Daoy (cell line): Measurements from ENCODE around the gene ECHS1. TPM values are rescaled to one million over a fixed set of nuclear protein-coding genes. Genes with fewer than 3 reads are reported as not detected.
"Not testable (repeated sequence)": the region's sequence is repeated elsewhere in the genome, so short reads cannot be mapped to it uniquely, and the experiment has no call there.

Source experiments
- DNase-seq: peaks from one replicate; pipeline ENCODE4 v3.0.0-alpha.2; 2015; ENCODE audit warnings: low read depth
- total RNA-seq: library from RNA; depleted of rRNA; stranded (reverse); fragments of >200 nt; shearing (Covaris generic); gene quantifications from 2 replicates; pipeline ENCODE4 v1.2.3, GENCODE V29; 2014

Gene ECHS1
- total RNA-seq, 1 experiment from 2014 or later: 79.0 TPM

GRCh38 chr10:133378251-133379096, 5.3 kb upstream of the ECHS1 start:
- DNase-seq: peak; percentile 37

DNA sequence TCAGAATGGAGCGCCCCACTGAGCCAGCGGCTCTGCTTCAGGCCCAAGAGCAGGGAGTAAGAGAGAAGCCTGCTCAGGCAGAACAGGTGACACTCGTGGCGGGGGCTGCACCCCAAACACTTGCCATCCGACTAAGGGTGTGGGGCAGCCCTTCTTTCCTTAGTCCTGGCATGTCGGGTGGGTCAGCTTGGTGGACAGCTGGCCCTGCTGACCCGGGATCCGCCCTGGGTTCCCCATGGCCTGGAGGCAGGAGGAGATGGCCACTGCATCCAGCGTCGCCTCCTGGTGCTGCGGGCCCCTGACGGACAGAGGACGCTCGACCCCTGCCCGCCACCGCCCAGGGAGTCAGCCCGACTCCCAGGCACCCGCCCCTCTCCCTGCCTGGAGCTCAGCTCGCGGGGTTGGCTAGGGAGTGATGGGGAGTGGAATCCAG, 4.7 kb upstream of the ECHS1 start:
- DNase-seq: no peak

- DNase-seq: no peak
These were observed 4.1 kb upstream of the ECHS1 start for GRCh38 chr10:133377025-133377817.

GRCh38 chr10:133376183-133376582, 3.0 kb upstream of the ECHS1 start:
- DNase-seq: not testable (repeated sequence)

DNA sequence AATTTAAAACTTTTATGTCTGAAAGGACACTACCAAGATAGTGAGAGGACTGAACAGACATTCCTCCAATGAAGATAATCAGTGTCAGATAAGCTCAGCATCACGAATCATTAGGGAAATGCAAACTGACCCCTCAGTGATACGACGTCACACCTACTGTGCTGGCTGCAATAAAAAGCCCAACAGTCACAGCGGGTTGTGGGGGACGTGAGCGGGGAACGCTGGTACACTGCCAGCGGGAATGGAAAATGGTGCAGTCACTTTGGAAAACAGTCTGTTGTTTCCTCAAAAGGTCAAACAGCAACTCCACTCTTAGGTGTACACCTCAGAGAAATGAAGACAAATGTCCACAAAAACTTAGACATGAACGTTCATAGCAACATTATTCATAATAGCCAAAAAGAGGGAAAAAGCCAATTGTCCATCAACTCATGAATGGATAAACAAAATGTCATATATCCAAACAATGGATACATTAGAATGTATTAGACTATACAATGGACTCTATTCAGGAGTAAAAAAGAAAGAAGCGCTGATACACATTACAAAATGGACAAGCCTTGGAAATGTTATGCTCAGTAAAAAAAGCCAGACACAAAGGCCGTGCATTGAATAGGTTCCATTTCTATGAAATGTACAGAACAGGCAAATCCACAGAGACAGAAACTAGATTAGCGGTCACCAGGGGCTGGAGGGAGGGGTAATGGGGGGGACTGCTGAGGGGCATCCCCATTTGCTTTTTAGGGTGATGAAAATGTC, 2.4 kb upstream of the ECHS1 start:
- no peak for DNase-seq

DNA sequence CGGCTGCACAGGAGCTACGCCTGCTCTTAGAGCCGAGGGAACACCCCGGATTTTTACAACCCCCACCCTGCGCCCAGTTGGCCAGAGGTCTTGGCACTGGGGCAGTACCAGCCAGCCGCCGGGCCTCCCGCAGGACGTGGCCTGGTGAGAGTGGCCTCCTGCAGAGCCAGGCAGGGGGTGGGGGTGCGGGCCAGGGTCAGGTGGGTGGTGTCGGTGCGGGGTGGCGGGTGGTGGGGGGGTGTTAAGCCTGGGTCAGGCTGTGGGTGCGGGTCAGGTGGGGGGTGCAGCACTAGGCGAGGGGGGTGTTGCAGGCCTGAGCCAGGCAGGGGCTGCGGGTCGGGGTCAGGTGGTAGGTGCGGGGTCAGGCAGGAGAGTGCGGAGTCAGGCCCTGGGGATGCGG, 647 bp downstream of the ECHS1 start:
- no peak for DNase-seq

GRCh38 chr10:133370030-133370786, 2.9 kb downstream of the ECHS1 start:
- no peak for DNase-seq

- DNase-seq: no peak
These were observed 5.0 kb downstream of the ECHS1 start for GRCh38 chr10:133368153-133368552.

DNA sequence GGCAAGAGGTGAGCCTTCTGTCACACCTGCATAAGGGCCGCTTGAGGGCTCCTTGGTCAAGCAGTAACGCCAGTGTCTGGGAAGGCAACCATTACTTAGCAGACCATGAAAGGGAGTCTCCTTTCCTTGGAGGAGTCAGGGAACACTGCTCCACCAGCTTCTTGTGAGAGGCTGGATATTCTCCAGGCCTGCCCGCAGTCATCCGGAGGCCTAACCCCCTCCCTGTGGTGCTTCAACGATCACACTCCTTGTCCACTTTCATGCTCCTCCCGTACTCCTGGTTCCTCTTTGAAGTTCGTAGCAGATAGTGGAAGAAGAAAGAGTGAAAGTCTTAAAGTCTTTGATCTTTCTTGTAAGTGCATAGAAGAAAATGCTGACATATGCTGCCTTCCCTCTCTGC, 5.7 kb downstream of the ECHS1 start:
- DNase-seq: not testable (repeated sequence)

DNA sequence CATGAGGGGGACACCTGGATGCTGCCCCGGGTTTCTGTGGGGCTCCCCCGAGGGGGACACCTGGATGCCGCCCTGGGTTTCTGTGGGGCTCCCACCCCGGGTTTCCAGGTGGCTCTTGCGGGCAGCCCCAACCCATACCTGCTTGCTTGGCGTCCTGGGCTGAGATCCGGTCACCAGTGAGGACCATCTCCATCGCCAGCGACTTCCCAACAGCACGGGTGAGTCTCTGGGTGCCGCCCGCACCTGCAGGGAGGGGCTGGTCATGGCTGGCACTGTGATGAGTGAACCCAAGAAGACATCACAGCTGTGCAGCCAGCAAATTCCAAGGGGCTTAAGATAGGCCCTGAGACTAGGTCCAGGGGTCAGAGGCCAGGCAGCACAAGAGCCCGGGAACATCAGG, 6.4 kb downstream of the ECHS1 start:
- no peak for DNase-seq

- no peak for DNase-seq
These were observed 7.0 kb downstream of the ECHS1 start for GRCh38 chr10:133366130-133366478.

DNA sequence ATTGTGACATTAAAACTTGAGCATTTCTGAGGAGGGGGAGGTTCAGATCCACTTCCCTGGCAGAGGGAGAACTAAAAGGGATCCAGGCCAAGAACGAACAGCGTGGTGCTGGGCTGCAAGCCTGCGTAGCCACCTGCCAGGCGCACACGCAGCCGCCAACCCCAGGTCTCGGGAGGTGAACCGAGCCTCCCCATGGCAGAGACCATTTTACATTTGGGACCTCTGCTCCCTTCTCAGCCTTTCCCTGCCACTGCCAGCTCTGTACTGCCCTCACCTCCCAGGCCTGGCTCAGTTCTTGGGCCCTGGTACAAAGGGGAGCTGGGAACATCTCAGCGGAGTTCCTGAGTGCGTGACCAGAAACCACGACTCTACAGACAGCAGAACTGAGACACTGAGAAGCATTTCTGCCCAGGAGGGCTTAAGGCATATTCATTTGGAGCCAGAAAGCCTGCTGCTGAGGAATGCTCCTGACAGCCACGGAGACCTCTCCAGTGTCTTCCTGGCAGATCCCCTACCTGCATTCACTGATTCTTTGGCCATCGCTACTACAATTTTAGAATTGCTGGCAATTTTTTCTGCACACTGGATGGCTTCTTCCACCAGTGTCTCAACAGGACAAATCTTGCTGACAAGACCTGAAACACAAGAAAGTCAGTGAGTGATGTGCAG, 7.6 kb downstream of the ECHS1 start:
- no peak for DNase-seq

GRCh38 chr10:133364645-133365431, 8.3 kb downstream of the ECHS1 start:
- no peak for DNase-seq

DNA sequence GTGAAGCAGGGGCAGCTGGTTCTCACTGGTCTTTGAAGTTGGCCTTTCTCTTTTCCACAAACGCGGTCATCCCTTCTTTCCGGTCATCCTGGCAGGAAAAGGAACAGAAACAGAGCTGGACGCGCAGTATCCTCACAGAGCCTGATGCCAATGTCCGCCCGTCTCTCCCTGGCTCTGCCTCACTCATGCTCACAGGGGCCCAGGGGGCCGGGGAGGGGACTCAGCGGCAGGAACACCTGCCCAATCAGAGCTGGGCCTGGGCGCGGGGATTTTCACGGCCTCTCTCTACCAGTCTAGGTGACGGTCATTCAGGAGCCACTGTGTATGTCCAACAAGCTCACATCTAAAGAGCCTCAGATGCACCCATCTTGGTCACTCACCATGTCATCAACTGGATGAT, 10.3 kb downstream of the ECHS1 start:
- DNase-seq: no peak

- no peak for DNase-seq
These were observed 11.2 kb downstream of the ECHS1 start for GRCh38 chr10:133361773-133362441.

DNA sequence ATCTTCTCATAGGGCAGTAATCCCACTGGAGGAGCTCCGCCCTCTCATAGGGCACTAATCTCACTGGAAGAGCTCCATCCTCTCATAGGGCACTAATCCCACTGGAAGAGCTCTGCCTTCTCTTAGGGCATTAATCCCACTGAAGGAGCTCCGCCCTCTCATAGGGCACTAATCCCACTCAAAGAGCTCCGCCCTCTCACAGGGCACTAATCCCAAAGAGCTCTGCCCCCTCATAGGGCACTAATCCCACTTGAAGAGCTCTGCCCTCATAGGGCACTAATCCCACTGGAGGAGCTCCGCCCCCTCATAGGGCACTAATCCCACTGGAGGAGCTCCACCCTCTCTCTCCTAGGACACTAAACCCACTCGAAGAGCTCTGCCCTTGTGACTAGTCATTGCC, 11.9 kb downstream of the ECHS1 start:
- no peak for DNase-seq

DNA sequence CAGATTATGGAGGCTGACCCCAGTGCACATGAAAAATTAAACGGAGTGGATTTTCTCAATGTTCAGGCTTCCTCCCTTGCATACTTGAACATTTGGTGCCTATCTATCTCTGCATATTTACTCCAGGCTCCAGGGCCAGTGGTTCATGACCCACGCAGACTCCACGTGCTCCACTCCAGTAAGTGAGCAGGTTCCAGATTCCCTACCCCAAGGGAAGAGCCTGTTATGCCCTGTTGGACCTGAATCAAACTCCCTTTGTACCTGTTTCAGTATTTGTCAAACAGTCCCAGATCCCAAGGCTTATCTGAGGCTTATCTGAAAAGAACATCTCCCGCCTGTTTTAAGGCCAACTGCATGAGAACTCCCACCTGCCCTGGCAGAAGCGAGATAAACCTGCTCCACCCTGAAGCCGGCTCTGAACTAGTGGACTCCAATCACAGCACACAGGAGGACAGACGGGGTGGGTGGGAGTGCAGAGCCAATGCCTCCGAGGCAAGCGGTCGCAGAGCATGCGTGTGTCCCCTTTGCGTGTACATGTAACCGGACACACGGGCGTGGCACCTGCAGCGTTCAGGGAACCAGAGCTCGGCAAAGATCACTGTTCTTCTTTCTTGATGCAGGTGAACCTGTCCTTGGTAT, 13.1 kb downstream of the ECHS1 start:
- DNase-seq: no peak

- no peak for DNase-seq
These were observed 13.6 kb downstream of the ECHS1 start for GRCh38 chr10:133359554-133359971.

GRCh38 chr10:133358925-133359310, 14.2 kb downstream of the ECHS1 start:
- no peak for DNase-seq
